Cerebellar nuclear complex (tissue), 1 donor: ENCODE data around the gene GOLGA8J.
"Not testable (repeated sequence)": the region's sequence is repeated elsewhere in the genome, so short reads cannot be mapped to it uniquely, and the experiment has no call there.

Experiments
- DNase-seq, 2 experiments: peaks; one replicate each; lab custom pipeline; 2025; lab: John Stamatoyannopoulos, UW

The GOLGA8J gene, protein sequence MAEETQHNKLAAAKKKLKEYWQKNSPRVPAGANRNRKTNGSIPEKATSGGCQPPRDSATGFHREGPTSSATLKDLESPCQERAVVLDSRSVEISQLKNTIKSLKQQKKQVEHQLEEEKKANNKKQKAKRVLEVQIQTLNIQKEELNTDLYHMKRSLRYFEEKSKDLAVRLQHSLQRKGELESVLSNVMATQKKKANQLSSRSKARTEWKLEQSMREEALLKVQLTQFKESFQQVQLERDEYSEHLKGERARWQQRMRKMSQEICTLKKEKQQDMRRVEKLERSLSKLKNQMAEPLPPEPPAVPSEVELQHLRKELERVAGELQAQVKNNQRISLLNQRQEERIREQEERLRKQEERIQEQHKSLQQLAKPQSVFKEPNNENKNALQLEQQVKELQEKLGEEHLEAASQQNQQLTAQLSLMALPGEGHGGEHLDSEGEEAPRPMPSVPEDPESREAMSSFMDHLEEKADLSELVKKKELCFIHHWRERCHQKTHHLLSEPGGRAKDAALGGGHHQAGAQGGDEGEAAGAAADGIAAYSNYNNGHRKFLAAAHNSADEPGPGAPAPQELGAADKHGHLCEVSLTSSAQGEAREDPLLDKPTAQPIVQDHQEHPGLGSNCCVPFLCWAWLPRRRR

DNA sequence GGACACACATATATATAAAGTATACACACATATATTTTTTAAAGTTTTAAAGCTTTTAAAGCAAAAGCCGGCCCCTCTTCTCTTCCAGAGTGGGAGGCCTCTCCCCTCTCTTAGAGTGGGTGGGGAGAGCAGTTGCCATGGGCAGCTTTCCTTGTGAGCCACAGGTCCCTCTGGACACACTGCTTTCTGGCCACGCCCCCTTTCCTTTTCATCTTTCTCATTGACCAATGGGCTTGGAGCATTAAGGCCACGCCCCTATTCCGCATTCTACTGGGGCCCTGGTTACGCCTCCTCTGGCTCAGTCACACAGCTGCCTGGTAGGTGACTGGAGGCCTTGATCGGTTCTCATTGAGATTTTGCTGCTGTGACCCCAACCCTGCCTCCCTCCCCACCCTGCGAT lies at the start of gene GOLGA8J:
Gene GOLGA8J (plus strand): TSS at position 301 of the 400 bp plus-strand sequence. CDS start 98 bp downstream, at position 399.
- not testable (repeated sequence) for DNase-seq

DNA sequence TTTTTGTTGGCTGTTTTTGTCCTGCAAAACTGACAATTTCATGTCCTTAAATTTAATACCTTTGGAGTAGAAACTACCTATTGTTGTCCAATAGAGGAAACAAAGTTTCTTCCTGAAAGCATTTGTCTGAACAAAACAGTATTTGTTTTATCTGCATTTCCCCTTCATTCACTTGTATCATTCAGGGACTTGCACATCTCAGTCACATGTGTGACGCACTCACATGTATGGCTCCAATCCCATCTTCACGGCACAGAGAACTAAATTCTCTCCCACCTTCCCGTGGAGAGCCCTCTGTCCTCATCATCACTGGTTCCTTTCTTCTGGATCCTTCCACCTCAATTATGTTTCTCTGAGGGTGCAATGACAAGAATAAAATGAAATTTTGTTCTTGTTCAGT lies 49.5 kb upstream of the GOLGA8J start:
- no peak for DNase-seq

DNA sequence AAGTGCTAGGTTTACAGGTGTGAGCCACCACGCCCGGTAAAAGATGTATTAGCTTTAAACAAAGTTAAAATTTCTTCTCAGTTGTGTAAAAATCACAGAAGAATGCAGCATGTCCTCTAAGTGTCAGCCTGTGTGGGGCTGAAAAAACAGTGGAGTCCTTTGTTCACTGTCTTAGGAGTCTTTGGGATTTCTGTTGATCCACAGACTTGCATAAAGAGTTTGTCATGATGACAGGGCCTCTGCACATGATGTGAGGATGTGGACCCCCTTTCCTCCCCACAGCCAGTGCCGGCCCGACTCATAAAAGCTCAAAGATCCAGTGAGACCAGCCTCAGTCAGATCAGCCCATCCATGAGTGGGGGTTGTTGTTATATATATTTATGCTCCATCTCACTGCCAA lies 49.0 kb upstream of the GOLGA8J start:
- DNase-seq = no peak

DNA sequence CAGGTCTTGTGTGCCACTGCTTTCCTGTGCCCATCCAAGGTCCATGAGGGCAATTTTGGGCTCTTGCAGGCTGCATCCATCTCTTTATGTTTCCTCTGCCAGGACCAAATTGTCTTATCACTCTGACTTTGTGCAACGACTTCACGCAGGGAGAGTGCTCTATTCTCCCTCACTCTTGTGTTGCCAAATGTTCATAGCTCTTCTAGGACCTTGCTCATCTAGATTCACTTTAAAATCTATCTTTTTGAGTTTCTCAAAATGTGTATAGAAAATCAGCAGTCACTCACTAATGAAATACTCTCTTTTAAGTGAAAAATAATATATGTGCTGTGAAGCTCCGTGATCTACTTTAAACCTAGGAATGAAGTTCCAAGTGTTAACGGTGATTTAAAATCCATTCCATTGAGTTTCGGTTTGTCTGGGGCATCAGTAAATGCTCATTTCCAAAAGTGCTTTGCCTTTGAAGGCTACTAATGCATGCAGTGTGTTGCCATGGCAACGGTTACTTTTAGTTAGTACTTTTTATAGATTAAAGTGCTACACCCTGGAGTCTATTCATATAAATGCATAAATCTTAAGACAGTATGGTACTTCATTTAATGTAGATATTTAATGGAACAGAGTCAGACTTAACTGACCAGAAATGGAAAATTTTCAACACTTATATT lies 46.6 kb upstream of the GOLGA8J start:
- no peak for DNase-seq

DNA sequence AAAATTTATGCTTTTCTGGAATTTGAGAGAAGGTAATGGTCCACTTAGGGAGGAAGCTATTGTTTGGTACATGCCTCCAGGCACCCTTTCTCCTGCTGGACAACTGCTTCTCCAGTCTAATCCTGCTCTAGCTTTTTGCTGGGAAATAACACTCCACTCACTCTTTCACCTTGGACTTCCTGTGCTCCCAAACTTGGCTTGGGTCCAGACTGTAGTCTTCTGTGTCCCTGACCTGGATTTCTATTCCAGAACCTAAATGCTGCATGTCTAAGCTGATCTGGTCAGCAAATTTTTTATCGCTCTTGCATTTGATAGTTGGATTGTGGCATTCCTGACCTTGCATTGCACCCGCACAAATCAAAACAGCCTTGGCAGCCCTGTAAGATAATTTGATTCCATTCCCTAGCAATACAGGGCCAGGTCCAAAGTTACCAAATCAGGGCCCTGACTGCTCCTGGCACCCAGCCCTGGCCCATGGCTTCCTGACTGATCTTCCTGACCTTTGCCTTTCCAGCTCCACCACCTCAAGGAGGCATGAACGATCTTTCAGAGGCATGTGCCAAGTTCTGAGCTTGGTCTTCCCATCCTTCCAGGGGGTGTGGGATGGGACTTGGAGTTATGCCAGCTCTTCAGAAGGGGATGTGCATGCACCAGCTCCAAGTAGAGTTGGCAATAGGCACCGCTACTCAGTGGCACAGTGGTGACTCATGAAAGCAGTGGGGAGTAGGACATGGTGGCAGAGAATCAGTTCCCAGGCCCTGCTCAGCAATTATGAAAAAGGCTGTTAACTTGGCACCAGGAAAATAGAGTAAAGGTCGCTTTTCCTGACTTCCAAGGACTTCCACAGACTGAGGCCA lies 43.9 kb upstream of the GOLGA8J start:
- no peak for DNase-seq

DNA sequence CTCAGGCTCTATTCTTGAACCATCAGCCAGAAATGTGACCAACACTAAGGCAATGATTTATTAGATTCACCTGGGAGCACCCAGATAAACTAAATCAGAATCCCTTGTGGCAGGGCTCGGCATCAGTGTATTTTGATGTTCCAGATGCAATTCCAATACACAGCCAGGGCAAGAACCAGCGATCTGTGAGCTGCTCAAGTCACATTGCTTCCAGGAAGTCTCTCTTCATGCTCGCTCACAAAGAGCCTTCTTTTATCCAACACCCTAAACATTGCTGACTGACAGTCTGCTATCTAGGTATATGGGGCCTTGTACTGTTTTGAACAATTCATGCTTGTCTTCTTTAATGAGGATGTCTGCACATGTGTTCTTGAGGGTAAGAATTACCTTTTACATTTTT lies 40.9 kb upstream of the GOLGA8J start:
- DNase-seq = no peak

DNA sequence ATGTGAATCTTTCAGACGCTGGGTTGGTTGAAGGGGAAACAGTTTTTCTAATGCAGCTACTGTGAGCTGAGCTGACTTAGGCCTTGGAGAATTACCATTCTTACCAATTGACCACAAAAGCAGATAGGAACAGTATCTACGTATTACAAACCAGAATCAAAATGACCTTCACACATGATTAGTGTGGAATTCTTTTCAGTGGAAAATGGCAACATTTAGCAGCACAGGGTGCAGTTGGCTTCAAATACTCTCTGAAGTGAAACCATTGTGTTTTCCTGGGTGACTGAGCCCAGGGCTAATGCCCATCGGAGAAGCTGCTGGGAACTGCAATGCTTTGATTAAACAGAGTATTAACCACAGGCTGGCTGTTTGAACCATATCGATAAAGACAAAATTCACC lies 40.2 kb upstream of the GOLGA8J start:
- DNase-seq = no peak

DNA sequence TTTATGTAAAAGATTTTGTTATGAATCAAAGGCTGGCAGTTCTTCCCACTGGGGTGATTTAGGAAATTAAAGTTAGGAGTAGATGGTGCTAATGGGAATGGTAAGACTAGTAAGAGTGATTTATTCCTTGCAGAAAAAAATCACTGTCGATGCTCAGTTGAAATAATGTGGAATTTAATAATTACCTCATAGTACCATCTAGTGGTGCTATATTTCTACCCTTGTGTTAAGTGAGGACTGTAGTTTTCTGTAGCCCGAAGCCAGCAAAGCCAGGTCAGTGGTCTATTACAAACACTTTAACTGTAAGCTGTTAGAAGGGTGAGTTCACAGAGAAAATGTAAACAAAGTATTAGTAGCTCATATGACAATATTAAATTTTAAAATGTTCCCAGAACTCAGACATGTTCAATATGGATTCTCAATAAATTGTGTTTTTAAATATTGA lies 39.5 kb upstream of the GOLGA8J start:
- DNase-seq = no peak

DNA sequence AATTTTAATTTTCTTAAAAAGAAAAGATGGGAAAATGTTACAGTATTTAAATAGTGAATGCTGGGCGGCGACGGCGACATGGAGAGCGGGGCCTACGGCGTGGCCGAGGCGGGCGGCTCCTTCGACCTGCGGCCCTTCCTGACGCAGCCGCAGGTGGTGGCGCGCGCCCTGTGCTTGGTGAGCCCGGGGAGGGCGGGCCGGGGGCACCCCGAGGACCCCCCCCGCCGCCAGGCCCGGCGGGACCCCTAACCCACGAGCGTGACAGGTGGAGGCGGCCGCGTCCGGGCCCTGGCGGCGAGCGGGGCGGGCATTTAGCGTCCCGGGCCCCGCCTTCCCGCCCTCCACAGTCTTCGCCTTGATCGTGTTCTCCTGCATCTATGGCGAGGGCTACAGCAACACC lies 38.4 kb upstream of the GOLGA8J start:
- DNase-seq = no peak

DNA sequence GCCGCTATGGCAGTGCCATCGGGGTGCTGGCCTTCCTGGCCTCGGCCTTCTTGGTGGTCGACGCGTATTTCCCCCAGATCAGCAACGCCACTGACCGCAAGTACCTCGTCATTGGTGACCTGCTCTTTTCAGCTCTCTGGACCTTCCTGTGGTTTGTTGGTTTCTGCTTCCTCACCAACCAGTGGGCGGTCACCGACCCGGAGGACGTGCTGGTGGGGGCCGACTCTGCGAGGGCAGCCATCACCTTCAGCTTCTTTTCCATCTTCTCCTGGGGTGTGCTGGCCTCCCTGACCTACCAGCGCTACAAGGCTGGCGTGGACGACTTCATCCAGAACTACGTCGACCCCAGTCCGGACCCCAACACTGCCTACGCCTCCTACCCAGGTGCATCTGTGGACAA lies 37.9 kb upstream of the GOLGA8J start:
- DNase-seq = not testable (repeated sequence)

DNA sequence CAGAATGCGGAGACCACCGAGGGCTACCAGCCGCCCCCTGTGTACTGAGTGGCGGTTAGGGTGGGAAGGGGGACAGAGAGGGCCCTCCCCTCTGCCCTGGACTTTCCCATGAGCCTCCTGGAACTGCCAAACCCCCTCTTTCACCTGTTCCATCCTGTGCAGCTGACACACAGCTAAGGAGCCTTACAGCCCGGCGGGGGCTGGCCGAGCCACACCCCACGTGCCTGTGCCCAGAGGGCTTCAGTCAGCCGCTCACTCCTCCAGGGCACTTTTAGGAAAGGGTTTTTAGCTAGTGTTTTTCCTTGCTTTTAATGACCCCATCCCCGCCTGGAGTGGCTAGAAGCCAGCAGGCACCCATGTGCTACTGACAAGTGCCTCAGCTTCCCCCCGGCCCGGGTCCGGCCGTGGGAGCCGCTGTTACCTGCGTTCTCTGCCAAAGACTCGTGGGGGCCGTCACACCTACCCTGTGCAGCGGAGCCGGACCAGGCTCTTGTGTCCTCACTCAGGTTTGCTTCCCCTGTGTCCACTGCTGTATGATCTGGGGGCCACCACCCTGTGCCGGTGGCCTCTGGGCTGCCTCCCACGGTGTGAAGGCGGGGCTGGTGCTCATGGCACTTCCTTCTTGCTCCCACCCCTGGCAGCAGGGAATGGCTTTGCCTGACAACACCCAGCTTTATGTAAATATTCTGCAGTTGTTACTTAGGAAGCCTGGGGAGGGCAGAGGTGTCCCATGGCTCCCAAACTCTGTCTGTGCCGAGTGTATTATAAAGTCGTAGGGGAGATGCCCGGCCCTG lies 37.3 kb upstream of the GOLGA8J start:
- DNase-seq = not testable (repeated sequence)

DNA sequence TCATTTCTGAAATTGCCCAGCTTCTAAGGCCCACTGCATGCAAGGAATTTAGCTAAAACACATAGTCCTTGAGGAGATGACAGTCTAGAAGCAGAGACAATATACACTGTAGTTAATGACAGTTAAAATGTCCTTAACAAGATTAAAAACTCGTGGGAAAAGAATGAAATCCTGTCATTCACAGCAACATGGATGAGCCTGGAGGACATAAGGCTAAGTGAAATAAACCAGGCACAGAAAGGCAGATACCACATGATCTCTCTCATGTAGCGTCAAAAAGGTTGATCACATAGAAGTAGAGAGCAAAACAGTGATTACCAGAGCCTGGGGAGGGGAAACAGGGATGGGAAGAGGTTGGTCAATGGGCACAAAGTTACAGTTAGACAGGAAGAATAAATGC lies 36.3 kb upstream of the GOLGA8J start:
- DNase-seq = no peak

DNA sequence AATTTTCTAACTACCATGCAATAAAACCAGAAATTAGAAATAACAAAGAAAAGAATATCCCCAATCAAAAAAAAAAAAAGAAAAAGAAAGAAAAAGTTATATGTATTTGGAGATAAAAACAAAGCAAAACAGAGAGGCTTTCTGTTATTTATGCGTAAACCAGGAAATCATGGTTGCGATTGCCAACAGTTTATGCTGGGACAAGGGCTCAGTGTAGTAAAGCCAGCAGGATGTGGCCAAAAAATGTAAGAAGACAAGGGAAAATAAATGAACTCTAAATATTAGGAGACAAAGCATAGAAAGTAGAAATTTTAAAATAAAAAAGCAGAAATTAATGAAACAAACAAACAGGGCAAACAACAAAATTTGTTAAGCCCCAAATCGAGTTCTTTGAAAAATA lies 27.2 kb upstream of the GOLGA8J start:
- DNase-seq = no peak

DNA sequence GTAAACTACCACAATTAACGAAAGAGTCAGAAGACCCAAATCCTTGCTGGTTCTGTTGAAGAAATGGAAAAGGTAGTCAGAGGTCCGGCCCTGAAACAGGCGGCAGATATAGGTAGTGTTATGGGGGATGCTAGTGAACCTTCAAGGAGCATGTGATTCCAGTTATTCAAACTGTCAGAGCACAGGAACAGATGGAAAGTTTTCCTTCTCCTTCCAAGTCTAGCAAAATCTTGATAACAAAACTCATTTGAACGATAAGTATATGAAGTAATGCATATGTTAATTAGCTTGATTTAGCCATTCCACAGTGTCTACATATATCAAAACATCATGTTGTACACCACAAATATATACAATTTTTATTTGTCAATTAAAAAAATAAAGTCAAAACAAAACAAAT lies 26.6 kb upstream of the GOLGA8J start:
- DNase-seq = no peak

DNA sequence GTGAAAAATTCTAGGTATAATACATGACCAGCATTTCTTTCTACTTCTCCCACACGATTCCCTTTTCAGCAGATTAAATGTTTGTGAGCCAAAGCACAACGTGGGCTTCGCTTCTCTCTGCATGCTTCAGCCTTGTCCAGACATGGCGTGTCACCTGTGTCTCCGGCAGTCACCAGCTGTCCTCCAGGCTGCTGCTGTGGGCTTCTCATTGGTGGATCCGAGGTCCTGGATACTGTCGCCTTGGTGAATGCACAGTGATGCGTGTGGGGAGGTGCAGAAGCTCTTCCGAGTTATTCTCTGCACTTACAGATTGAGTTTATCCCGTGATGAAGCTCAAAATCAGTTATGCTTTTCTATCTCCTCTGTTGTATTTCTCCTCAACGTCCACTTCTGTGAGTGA lies 23.0 kb upstream of the GOLGA8J start:
- DNase-seq = no peak

DNA sequence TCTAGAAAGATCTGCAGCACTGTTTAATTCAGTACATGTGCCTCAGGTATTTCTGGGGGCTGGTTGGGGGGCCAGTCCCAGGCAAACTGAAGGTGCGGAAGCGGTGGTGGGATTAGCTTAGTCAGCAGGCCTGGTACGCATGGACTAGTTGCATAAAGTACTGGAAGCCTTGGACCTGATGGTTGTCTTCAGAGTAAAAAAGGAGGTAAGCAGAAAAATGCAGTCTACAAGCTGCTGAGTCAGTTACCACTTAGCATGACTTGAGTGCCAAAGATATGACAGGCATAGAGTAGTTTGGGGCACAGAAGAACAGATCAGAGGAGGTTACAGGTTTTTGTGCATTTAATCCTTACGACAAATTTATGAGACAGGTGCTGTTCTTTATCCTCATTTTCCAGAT lies 19.9 kb upstream of the GOLGA8J start:
- no peak for DNase-seq

DNA sequence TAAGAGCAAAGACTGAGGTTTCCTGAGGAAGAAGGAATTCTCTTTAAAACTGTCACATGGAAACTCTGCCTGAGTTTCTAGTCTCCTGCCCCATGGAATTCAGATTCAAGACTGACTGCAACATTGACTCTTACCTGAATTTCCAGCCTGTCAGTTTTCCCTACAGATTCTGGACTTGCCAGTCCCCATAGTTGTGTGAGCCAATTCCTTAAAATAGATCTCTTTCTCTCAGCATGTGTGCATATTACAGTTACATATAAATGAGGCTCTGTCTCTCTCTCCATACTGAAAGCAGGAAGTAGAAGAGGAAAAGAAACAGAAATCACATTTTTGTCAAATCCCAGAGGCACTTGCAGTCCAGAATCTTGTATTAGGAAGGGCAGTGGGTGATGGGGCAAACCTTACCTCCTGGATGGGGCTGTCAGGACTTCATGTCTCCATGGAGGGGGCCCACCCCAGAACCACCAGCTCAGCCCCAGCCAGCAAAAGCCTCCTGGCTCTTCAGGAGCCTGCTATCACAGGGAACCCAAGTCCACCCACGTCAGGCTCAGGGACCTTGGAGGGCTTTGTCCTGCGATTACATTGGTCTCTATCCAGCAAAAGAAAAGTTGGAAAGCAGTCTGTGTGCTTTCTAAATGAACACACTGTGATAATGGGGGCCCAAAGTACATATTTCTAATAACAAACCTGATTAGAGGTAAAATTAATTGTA lies 18.8 kb upstream of the GOLGA8J start:
- no peak for DNase-seq

DNA sequence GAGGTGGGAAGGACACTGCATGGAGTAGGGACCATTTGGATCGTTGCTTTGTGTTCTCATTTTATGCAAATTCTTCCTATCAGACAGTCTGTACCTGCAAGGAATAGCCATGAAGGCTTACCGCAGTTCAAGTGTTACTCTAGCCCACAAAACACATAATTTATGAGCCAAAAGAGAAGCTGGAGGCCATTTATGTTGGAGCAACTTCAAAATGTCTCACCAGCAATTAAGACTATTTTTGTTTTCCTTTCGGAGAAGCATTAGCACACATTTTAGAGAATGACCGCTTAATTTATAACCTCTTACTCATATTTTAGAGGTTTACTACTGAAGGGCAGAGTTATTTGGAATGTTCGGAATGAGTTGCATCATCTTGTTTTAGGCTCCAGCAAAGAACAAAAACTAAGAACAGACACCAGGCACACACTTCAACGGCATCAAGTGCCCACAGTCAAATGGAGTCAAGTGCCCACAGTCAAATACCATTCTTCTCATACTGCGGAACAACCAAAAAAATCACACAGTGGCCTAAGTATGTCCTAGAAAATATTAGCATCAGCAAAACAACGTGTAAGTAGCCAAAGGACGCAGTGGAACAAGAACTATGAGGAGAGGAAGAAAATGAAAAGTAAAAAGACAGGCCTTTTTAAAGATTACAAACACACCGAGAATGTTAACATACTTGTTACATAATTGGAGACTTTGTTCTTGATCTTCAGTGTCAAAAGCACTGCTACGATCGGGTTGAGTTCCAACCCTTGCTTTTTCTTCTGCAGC lies 17.5 kb upstream of the GOLGA8J start:
- no peak for DNase-seq

DNA sequence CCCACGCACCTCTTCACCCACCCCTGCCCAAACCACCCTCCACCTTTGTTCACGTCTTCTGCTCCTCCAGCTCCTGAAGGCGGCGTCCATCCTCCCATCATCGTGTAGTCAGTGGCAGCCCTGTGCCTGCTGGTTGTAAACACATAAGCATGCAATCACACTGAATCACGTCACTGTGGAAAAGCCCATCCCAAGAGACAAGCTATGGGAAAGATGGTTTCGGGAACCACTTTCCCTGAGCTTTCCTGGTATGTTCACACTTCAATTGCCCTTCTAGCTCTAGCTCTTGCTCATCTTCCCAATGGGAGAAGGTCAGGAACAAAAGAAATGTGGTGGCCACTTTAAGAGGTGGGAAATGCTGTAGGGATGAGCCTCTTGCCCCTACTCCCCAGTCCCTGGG lies 14.4 kb upstream of the GOLGA8J start:
- DNase-seq = no peak

DNA sequence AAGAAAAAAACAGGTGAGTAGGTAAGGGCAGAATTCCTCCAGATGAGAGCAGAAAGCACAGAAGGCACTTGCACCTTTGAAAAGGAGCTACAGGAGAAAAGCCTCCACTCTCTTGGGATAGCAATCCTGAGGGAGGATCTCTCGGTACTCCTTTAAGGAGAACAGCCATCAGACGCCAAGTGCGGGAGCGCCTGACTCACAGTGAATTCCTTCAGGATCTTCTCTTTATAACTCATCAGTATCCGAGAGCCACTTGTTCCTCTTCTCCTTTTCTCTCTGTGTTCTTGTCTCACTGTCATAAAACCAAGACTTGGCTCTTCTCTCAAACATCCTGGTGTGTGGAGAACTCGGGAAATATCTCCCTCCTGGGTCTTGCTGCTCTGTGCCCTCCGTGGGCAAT lies 10.1 kb upstream of the GOLGA8J start:
- DNase-seq = no peak
